Measurements from ENCODE around the gene DGKB.

DNA sequence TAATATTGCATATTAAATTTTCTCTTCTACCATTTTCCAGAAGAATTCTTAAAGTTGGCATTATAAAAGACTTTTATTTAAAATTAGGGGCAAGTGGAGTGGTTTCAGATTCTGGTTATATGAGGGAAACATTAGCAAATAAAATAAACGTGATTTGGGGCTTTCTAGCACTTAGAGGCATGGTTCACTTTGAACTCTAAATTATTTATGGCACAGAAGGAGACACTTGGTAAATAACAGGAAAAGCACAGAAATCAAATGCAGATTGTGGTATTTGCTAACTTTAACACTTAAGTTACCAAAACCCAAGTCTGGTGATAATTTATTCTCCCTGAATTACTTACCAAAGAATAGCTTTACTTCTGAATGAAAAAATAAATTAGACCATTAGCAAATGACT, 778.6 kb downstream of the DGKB start:
- no peak for TF ChIP-seq EP300 (IDR thresholded peaks at IDR 0.05)
- TF ChIP-seq CTCF (IDR thresholded peaks at IDR 0.05): no peak
- TF ChIP-seq POLR2AphosphoS5 (IDR thresholded peaks at IDR 0.05): no peak

Measured in sigmoid colon (tissue), 4 donors.